NCI-H2227 (cell line): Measurements from ENCODE around the gene OPRL1.

Experiments used
- DNase-seq: peaks from one replicate; lab custom pipeline; 2025; ENCODE audit not compliant: unreplicated experiment; lab: John Stamatoyannopoulos, UW

OPRL1 gene

GRCh38 chr20:64101731-64102621 lies 22.1 kb downstream of the OPRL1 start:
- DNase-seq, result peak; percentile 84

DNA sequence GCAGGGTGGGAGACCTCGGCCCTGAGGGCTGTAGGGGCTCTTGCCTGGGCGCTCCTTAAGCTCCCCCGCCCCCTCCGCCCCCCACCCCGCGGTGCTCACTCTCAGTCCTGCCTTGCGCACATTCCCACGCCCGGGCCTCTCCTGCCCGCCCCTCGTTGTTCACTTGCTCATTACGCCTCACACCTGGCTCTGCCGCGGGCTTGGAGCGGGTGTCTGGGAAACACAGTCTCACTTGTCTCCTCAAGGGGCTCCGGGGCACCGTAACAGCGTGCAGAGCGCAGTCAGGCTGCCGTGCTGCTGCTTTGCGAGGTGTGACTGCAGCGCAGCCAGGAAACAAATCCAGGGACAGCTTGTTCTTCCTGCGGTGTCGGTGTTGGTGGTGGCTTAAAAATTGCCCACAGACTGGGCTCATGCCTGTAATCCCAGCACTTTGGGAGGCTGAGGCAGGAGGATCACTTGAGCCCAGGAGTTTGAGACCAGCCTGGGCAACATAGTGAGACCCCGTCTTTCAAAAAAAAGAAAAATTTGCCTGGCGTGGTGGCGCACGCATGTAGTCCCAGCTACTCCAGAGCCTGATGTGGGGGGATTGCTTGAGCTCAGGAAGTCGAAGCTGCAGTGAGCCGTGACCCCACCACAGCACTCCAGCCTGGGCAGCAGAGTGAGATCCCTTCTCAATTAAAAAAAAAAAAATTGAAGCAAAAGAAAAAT lies 22.9 kb downstream of the OPRL1 start:
- peak; percentile 85 for DNase-seq

DNA sequence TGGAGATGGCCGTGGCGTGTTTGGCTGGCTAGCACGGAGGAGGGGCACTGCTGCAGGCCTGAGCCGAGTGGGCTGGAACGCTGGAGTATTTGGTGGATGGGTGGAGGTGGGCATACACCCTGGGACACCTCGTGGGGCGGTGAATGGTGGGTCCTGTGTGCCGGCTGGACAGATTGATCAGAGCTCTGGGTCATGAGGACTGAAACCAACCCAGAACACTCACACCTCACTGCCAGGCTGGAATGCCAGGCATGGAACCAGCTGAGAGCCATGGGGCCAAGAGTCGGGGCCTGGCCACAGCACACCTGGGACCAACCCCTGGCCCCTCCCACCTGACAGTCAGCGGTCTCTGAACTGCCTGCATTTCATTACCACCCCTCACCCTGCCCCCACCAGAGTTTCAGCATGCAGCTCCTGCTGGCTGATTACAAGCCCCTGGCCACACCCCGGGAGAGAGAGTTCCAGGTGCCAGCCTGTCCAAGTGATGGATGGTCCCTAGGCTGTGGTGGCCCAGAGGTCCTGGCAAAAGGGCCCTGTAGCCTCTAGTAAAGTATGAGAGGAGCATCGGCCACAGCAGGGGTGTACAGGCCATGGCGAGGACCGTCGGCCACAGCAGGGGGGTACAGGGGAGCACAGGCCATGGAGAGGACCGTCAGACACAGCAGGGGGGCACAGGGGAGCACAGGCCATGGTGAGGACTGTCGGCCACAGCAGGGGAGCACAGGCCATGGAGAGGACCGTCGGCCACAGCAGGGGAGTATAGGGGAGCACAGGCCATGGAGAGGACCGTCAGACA lies 24.2 kb downstream of the OPRL1 start:
- DNase-seq, result no peak

- DNase-seq, result no peak
Observed at GRCh38 chr20:64104667-64105451, 25.0 kb downstream of the OPRL1 start.

DNA sequence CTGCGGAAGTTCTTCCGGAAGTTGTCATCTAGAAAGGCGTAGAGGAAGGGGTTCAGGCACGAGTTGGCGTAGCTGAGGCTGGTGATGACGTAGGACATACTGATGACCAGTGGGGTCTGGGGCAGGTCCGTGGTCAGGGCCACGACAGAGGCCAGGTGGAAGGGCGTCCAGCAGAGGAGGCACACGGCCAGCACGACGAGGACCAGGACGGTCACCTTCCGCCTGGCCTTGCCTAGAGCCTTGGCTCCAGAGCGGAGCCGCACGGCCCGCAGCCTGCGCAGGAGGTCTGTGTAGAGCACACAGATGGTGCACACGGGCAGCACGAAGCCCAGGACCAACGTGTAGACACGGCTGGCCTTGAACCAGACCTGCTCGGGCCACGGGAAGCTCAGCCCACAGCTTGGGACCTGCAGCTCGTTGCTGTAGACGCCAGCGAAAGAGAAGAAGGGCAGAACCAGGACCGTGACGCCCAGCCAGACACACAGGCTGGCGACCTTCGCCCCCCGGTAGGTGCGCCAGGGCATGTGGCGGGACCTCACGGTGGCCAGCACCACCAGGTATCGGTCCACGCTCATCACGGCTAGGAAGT lies 26.1 kb downstream of the OPRL1 start:
- no peak for DNase-seq

- DNase-seq, result no peak
Observed at GRCh38 chr20:64106435-64106961, 26.6 kb downstream of the OPRL1 start.

GRCh38 chr20:64106981-64107735 lies 27.3 kb downstream of the OPRL1 start, which contains the start of gene NPBWR2:
NPBWR2 (minus strand) TSS chr20:64107565; CDS start chr20:64106831, 734 bp downstream.
- DNase-seq, result no peak

- no peak for DNase-seq
Observed at GRCh38 chr20:64107736-64108457, 28.0 kb downstream of the OPRL1 start.

GRCh38 chr20:64108731-64109681 lies 29.1 kb downstream of the OPRL1 start:
- no peak for DNase-seq

DNA sequence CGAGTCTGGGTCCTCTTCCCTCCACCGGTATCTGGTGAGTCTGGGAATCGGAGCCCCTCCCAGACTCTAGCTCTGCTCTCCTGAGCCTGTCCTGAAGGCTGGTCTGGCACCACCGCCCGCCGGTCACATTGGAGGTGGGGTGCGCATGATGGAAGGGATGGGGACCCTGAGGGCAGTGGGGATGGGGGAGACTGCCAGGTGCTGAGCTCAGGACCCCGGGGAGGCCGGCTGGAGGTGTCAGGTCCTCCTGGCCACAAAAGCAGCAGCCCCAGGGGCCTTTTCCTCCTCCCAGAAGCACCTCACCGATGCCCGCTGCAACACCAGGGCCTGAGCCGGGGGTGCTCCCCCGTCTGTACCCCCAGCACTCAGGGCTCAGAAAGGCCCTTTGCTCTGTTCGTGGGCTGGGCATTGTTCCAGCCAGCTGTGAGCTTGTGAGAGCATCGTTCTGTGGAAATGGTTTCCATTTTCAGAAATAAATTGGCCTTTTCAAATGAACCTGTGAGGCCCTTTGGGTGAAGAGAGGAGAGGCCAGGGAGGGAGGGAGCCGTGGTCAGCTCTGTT lies 30.0 kb downstream of the OPRL1 start:
- no peak for DNase-seq

DNA sequence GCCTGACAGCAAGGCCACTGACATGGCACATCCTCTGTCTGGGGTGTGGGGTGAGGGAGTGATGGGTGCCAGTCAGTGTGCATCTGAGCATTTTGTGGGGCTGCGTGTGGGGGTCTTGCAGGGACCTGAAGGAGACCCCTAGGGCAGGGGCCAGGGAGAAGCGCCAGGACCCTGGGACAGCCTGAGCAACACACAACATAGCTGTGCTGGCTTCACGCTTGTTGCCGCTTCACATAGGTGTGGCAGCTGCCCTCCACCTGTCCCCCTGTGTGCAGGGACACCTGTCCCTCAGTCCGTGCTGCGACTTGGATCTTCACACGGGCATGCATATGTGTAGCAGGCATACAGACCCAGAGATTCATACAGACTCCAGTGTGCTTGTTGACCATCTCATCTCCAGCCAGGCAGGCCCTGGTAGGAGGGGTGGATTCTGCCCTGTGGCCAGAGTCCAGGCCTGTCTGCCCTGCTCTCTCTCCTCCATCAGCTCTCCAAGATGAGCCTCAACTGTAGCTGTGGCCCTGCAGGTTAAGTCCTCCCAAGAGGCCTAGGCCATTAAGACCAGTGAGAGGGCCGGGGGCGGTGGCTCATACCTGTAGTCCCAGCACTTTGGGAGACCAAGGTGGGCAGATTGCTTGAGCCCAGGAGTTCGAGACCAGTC lies 30.7 kb downstream of the OPRL1 start:
- DNase-seq, result no peak

- DNase-seq, result no peak
Observed at GRCh38 chr20:64111841-64112641, 32.2 kb downstream of the OPRL1 start.

- no peak for DNase-seq
Observed at GRCh38 chr20:64112691-64113443, 33.0 kb downstream of the OPRL1 start.

DNA sequence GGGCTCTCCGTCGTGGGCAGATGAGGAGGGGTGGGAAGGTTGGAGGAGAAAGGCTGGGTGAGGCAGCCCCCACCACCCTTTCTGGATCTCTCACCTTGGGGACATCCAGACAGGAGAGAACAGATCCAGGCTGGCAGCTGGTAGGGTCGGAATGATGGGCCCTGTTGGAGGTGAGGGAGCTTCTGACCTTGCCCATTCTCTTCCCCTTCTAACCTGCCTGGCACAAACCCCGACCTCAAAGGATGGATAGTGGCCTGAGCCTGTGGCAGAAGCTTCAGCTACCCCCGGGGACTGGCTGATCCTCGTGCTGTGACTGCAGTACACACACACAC lies 33.5 kb downstream of the OPRL1 start:
- no peak for DNase-seq

DNA sequence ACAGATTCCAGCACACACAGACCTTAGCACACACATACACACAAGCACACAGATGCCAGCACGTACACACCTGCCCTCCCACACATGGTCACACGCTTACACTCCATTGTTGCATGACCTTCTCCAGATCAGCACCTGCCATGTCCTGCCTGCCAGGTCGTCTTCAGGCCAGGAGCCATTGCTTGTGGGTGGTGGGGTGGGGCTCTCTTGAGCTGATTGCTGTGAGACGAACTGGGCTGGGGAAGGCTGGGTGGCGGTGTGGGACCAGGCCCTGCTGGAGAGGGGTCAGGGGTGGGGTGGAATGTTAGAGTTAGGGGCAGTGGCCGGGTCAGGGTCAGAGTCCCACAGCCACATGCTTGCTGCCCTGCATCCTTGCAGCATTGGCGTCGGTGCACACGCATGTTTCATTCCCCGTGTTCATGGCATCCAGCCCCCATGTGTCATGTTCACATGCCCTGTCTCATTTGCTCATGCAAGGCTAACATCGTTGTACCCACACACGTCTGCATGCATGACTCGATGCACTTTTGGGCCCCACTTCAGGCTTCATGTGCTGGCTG lies 34.0 kb downstream of the OPRL1 start:
- no peak for DNase-seq
